ENCODE results near the gene SPPL2C.

DNA sequence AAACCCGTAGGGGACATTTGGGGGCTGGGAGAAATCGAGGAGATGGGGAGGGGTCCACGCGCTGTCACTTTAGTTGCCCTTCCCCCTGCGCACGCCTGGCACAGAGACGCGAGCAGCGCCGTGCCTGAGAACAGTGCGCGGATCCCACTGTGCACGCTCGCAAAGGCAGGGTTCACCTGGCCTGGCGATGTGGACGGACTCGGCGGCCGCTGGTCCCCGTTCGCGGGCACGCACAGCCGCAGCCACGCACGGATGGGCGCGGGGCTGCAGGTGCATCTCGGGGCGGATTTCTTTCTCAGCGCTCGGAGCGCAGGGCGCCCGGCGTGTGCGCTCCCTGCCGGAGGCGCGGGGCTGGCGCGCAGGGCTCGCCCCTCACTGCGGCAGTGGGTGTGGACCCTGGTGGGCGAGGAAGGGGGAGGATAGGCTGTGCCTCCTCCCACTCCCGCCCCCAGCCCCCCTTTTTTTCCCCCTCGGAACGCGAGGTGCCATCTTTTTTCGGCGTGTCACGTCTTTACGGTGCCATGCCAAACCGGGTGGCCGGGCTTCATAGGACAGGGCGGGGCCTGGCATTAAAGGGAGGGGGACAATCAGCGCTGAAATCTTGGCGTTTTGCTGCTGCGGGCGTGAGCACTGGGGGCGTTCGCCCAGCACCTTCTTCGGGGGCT lies 50.8 kb downstream of the SPPL2C start:
- TF ChIP-seq CTCF (IDR thresholded peaks at IDR 0.05; ENCODE audit: low read depth, low read length) (no peak), EZH2phosphoT487 (IDR thresholded peaks at IDR 0.05; ENCODE audit: low read depth) (no peak)

All from OCI-LY3 (cell line).